ENCODE data around the gene TMUB2. TPM values are rescaled to one million over a fixed set of nuclear protein-coding genes. Genes with fewer than 3 reads are reported as not detected.

Gene TMUB2
- total RNA-seq, 1 experiment from 2014 or later, result 25.1 TPM

DNA sequence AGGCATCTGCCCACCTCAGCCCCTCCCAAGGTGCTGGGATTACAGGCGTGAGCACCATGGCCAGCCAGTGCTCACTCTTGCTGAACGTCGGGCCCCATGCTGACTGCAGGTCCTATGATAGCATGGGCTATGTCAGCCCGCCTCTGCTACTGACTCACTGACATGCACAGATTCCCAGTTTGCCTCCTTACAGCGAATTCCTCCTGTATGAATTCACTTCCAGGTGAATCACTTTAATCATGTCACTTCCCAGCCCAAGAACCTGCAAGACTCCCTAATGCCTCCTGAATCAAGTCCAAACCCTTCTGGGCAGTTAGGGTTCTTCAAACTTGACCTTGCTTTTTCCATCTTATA, 48.8 kb downstream of the TMUB2 start:
- no peaks in the 10 kb centered on the region for H3K36me3 ChIP-seq (ENCODE audit: control insufficient read depth in 1 of 2, insufficient read depth in 2 of 2, low read length in 2 of 2)
- H3K4me1 ChIP-seq (ENCODE audit: control insufficient read depth in 1 of 2, insufficient read depth in 2 of 2, low read length in 2 of 2), result peaks cover 19 to 30% of the 10 kb centered on the region in 2 experiments
- no peaks in the 10 kb centered on the region for H3K9me3 ChIP-seq (ENCODE audit: control insufficient read depth in 1 of 2, insufficient read depth in 1 of 2, low read depth in 1 of 2, low read length in 2 of 2)
- H2AFZ ChIP-seq (ENCODE audit: low read depth, low read length, poor library complexity, severe bottlenecking), result peak overlapping the region; percentile 92
- ChIA-PET RAD21 (ENCODE audit: low non-redundant PET in 1 of 2, low total read pairs in 2 of 2, uncharacterized antibody in 2 of 2, unreplicated experiment in 2 of 2) (no interaction called here), CTCF (no interaction called here), POLR2A (interaction anchor here (1.8 kb wide), 1 partner anchor 14 kb away, joined by 8 read pairs; no protein-coding TSS in a partner anchor)
- TF ChIP-seq SRF (IDR thresholded peaks at IDR 0.05; ENCODE audit: low read depth) (no peak), CEBPB (IDR thresholded peaks at IDR 0.05; ENCODE audit: low read depth) (no peak), TCF7L2 (IDR thresholded peaks at IDR 0.05; ENCODE audit: borderline replicate concordance, extremely low read depth, insufficient read depth, insufficient read length) (no peak), POLR2AphosphoS5 (IDR thresholded peaks at IDR 0.05; ENCODE audit: low read depth, low read length) (peak; percentile 39), SIN3A (IDR thresholded peaks at IDR 0.05; ENCODE audit: low read depth) (no peak), EZH2 (IDR thresholded peaks at IDR 0.05) (no peak), FOSL1 (IDR thresholded peaks at IDR 0.05; ENCODE audit: low read depth) (peak; percentile 79), SP1 (IDR thresholded peaks at IDR 0.05; ENCODE audit: low read depth) (peak; percentile 53), ZFX (IDR thresholded peaks at IDR 0.05) (no peak), JUND (IDR thresholded peaks at IDR 0.05) (peak; percentile 53; the same call in 1 of the 2 replicates), CBX3 (IDR thresholded peaks at IDR 0.05; ENCODE audit: low read depth) (peak; percentile 60; the same call in 1 of the 2 replicates), ELF1 (IDR thresholded peaks at IDR 0.05; ENCODE audit: borderline replicate concordance, low read depth) (no peak), EGR1 (IDR thresholded peaks at IDR 0.05; ENCODE audit: low read depth) (no peak)
- TF ChIP-seq, protein P1, sequence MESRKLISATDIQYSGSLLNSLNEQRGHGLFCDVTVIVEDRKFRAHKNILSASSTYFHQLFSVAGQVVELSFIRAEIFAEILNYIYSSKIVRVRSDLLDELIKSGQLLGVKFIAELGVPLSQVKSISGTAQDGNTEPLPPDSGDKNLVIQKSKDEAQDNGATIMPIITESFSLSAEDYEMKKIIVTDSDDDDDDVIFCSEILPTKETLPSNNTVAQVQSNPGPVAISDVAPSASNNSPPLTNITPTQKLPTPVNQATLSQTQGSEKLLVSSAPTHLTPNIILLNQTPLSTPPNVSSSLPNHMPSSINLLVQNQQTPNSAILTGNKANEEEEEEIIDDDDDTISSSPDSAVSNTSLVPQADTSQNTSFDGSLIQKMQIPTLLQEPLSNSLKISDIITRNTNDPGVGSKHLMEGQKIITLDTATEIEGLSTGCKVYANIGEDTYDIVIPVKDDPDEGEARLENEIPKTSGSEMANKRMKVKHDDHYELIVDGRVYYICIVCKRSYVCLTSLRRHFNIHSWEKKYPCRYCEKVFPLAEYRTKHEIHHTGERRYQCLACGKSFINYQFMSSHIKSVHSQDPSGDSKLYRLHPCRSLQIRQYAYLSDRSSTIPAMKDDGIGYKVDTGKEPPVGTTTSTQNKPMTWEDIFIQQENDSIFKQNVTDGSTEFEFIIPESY (IDR thresholded peaks at IDR 0.05; ENCODE audit: extremely low read depth, insufficient replicate concordance, low read length), result no peak
- TF ChIP-seq, protein P2, sequence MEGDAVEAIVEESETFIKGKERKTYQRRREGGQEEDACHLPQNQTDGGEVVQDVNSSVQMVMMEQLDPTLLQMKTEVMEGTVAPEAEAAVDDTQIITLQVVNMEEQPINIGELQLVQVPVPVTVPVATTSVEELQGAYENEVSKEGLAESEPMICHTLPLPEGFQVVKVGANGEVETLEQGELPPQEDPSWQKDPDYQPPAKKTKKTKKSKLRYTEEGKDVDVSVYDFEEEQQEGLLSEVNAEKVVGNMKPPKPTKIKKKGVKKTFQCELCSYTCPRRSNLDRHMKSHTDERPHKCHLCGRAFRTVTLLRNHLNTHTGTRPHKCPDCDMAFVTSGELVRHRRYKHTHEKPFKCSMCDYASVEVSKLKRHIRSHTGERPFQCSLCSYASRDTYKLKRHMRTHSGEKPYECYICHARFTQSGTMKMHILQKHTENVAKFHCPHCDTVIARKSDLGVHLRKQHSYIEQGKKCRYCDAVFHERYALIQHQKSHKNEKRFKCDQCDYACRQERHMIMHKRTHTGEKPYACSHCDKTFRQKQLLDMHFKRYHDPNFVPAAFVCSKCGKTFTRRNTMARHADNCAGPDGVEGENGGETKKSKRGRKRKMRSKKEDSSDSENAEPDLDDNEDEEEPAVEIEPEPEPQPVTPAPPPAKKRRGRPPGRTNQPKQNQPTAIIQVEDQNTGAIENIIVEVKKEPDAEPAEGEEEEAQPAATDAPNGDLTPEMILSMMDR (IDR thresholded peaks at IDR 0.05 in 2 of 3, conservative IDR thresholded peaks at IDR 0.05 in 1 of 3; ENCODE audit: borderline replicate concordance in 1 of 3, insufficient read depth in 1 of 3, low read depth in 2 of 3, low read length in 2 of 3), result no peak
- TF ChIP-seq, protein P3, sequence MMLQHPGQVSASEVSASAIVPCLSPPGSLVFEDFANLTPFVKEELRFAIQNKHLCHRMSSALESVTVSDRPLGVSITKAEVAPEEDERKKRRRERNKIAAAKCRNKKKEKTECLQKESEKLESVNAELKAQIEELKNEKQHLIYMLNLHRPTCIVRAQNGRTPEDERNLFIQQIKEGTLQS (IDR thresholded peaks at IDR 0.05), result no peak
- TF ChIP-seq, protein P4, sequence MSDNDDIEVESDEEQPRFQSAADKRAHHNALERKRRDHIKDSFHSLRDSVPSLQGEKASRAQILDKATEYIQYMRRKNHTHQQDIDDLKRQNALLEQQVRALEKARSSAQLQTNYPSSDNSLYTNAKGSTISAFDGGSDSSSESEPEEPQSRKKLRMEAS (IDR thresholded peaks at IDR 0.05), result peak; percentile 77
- TF ChIP-seq, protein P5, sequence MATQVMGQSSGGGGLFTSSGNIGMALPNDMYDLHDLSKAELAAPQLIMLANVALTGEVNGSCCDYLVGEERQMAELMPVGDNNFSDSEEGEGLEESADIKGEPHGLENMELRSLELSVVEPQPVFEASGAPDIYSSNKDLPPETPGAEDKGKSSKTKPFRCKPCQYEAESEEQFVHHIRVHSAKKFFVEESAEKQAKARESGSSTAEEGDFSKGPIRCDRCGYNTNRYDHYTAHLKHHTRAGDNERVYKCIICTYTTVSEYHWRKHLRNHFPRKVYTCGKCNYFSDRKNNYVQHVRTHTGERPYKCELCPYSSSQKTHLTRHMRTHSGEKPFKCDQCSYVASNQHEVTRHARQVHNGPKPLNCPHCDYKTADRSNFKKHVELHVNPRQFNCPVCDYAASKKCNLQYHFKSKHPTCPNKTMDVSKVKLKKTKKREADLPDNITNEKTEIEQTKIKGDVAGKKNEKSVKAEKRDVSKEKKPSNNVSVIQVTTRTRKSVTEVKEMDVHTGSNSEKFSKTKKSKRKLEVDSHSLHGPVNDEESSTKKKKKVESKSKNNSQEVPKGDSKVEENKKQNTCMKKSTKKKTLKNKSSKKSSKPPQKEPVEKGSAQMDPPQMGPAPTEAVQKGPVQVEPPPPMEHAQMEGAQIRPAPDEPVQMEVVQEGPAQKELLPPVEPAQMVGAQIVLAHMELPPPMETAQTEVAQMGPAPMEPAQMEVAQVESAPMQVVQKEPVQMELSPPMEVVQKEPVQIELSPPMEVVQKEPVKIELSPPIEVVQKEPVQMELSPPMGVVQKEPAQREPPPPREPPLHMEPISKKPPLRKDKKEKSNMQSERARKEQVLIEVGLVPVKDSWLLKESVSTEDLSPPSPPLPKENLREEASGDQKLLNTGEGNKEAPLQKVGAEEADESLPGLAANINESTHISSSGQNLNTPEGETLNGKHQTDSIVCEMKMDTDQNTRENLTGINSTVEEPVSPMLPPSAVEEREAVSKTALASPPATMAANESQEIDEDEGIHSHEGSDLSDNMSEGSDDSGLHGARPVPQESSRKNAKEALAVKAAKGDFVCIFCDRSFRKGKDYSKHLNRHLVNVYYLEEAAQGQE (IDR thresholded peaks at IDR 0.05; ENCODE audit: low read depth), result no peak
- H3K4me3 ChIP-seq (replicated peaks in 1 of 2; ENCODE audit: low read depth in 1 of 2, low read length in 2 of 2), result peak overlapping the region in 1 of 2 experiments; percentile 21; a peak in 2 of 4 replicates
- BruUV-seq (replicated peaks), result no TSS peak
- H3K27me3 ChIP-seq (ENCODE audit: insufficient read depth, low read length), result no peaks in the 10 kb centered on the region
- H3K27ac ChIP-seq (ENCODE audit: low read depth, low read length), result peak overlapping the region; percentile 50
- peak overlapping the region; percentile 52 for H3K9ac ChIP-seq (ENCODE audit: low read length)
- no peaks in the 10 kb centered on the region for H4K20me1 ChIP-seq (ENCODE audit: insufficient read depth)
- peak overlapping the region; percentile 69 for H3K4me2 ChIP-seq (ENCODE audit: low read length)
- DNase-seq (ENCODE audit: low read depth, low spot score) (peak; percentile 73), ATAC-seq (peak; percentile 88)
- no peaks in the 10 kb centered on the region for H3K79me2 ChIP-seq (ENCODE audit: insufficient read depth, low read length)
- intact Hi-C loops (cut with micrococcal nuclease), result loop anchor here (2.0 kb wide), 1 partner anchor 73 kb away; the partner anchor contains the start of gene RUNDC3A
- H3K9me2 ChIP-seq (ENCODE audit: insufficient read depth), result no peaks in the 10 kb centered on the region
